ENCODE data around the gene MTURN.
A peak's percentile ranks its signal among the peaks of the same experiment; 100 is the strongest.

MTURN gene

DNA sequence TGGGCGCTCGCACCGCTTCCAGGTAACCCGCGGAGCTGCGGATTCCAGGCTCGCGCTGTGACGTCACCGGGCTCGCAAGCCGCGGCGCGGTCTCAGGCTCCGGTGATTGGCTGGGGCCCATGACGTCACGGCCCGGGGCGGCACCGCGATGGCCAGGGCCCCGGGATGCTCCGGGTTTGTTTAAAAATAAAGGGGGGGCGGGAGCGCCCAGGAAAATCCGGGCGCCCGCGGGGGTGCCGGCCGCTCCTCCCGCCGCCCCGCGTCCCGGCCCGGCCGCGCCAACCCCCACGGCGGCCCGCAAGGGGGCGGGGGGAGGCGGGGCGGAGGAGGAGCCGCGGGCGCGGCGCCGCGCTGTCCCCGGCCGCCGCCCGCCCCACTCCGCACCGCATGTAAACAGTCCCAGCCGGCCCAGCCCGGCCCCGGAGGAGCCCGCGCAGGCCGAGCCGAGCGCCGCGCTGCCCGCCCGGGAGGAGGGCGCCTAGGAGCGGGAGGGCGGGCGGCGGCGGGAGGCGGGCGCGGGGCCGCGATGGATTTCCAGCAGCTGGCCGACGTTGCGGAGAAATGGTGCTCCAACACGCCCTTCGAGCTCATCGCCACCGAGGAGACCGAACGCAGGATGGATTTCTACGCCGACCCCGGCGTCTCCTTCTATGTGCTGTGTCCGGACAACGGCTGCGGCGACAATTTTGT lies at the start of gene MTURN:
TSS of gene MTURN (plus strand) at position 376 of the 690 bp plus-strand sequence. CDS start at position 527, 151 bp downstream.
- Mint-ChIP-seq H3K27ac (peak within 1 kb of the TSS; percentile 60 to 84 (median 77)), H3K4me1 (peaks cover 16% of the 10 kb centered on the region), H3K36me3 (ENCODE audit: low read depth) (no peaks in the 10 kb centered on the region), H3K9me3 (no peaks in the 10 kb centered on the region), H3K27me3 (ENCODE audit: low read depth) (peaks cover 3% of the 10 kb centered on the region), H3K4me3 (peak within 1 kb of the TSS; percentile 92 to 99 (median 99))
- TF ChIP-seq CTCF (IDR thresholded peaks at IDR 0.05; ENCODE audit: unreplicated experiment in 3 of 3), result no peak

GRCh38 chr7:30086529-30086928 lies 48.3 kb upstream of the MTURN start:
- Mint-ChIP-seq H3K4me1 (no peaks in the 10 kb centered on the region), H3K27ac (no peak overlapping the region), H3K36me3 (ENCODE audit: low read depth) (peaks cover 38% of the 10 kb centered on the region), H3K9me3 (no peaks in the 10 kb centered on the region), H3K27me3 (ENCODE audit: low read depth) (no peaks in the 10 kb centered on the region), H3K4me3 (no peak overlapping the region)
- no peak for TF ChIP-seq CTCF (IDR thresholded peaks at IDR 0.05; ENCODE audit: unreplicated experiment in 3 of 3)

- no peak overlapping the region for H3K4me3 Mint-ChIP-seq
- no peak for TF ChIP-seq CTCF (IDR thresholded peaks at IDR 0.05; ENCODE audit: unreplicated experiment in 3 of 3)
- H3K27me3 Mint-ChIP-seq (ENCODE audit: low read depth), result no peaks in the 10 kb centered on the region
- no peaks in the 10 kb centered on the region for H3K4me1 Mint-ChIP-seq
- no peaks in the 10 kb centered on the region for H3K9me3 Mint-ChIP-seq
- H3K27ac Mint-ChIP-seq, result no peak overlapping the region
- H3K36me3 Mint-ChIP-seq (ENCODE audit: low read depth), result peaks cover 38% of the 10 kb centered on the region
Observed at GRCh38 chr7:30087371-30087770, 47.4 kb upstream of the MTURN start.

- TF ChIP-seq CTCF (IDR thresholded peaks at IDR 0.05; ENCODE audit: unreplicated experiment in 3 of 3), result no peak
- Mint-ChIP-seq H3K4me1 (no peaks in the 10 kb centered on the region), H3K27me3 (ENCODE audit: low read depth) (no peaks in the 10 kb centered on the region), H3K36me3 (ENCODE audit: low read depth) (peaks cover 42% of the 10 kb centered on the region), H3K4me3 (no peak overlapping the region), H3K27ac (no peak overlapping the region), H3K9me3 (no peaks in the 10 kb centered on the region)
Observed at GRCh38 chr7:30088362-30088761, 46.4 kb upstream of the MTURN start.

GRCh38 chr7:30090111-30090510 lies 44.7 kb upstream of the MTURN start:
- Mint-ChIP-seq H3K4me3 (no peak overlapping the region), H3K27me3 (ENCODE audit: low read depth) (no peaks in the 10 kb centered on the region), H3K4me1 (no peaks in the 10 kb centered on the region), H3K27ac (no peak overlapping the region), H3K9me3 (peaks cover 5% of the 10 kb centered on the region), H3K36me3 (ENCODE audit: low read depth) (peaks cover 51% of the 10 kb centered on the region)
- no peak for TF ChIP-seq CTCF (IDR thresholded peaks at IDR 0.05; ENCODE audit: unreplicated experiment in 3 of 3)

GRCh38 chr7:30091491-30091912 lies 43.3 kb upstream of the MTURN start:
- Mint-ChIP-seq H3K9me3 (peaks cover 11% of the 10 kb centered on the region), H3K27me3 (ENCODE audit: low read depth) (no peaks in the 10 kb centered on the region), H3K4me1 (no peaks in the 10 kb centered on the region), H3K36me3 (ENCODE audit: low read depth) (peaks cover 51% of the 10 kb centered on the region), H3K4me3 (no peak overlapping the region), H3K27ac (no peak overlapping the region)
- TF ChIP-seq CTCF (IDR thresholded peaks at IDR 0.05; ENCODE audit: unreplicated experiment in 3 of 3), result no peak

All from nephron (organoid).